Stimulated activated CD4-positive, alpha-beta T cell treated with anti-CD3 and anti-CD28 coated beads, Interleukin-12 subunit alpha, Interleukin-12 subunit beta, amount 100 ng/mL, for 24 hours (primary cell): ENCODE data around the gene DHRS4L2.
"Not testable (repeated sequence)": the region's sequence is repeated elsewhere in the genome, so short reads cannot be mapped to it uniquely, and the experiment has no call there.

Source experiments
- DNase-seq, 2 experiments: peaks; one replicate each; pipeline ENCODE4 v3.0.0-alpha.2; 2020; ENCODE audit warnings: low read depth in 2 of 2

DHRS4L2 gene

GRCh38 chr14:23973178-23973577, 15.6 kb upstream of the DHRS4L2 start:
- DNase-seq, result not testable (repeated sequence)

- DNase-seq, result not testable (repeated sequence)
Measured at GRCh38 chr14:23974041-23974440, 14.7 kb upstream of the DHRS4L2 start.

GRCh38 chr14:23977208-23977607, 11.5 kb upstream of the DHRS4L2 start:
- DNase-seq, result not testable (repeated sequence)

- not testable (repeated sequence) for DNase-seq
Measured at GRCh38 chr14:23981951-23982813, 6.5 kb upstream of the DHRS4L2 start.

GRCh38 chr14:23984891-23985602, 3.7 kb upstream of the DHRS4L2 start:
- no peak for DNase-seq

GRCh38 chr14:23988223-23988606, 514 bp upstream of the DHRS4L2 start:
- not testable (repeated sequence) for DNase-seq

- DNase-seq, result not testable (repeated sequence)
Measured at GRCh38 chr14:23989734-23990445, 1.2 kb downstream of the DHRS4L2 start.

GRCh38 chr14:23990961-23991360, 2.2 kb downstream of the DHRS4L2 start:
- not testable (repeated sequence) for DNase-seq

- DNase-seq, result not testable (repeated sequence)
Measured at GRCh38 chr14:23993042-23993441, 4.3 kb downstream of the DHRS4L2 start.

GRCh38 chr14:23996009-23996408, 7.3 kb downstream of the DHRS4L2 start:
- not testable (repeated sequence) for DNase-seq

GRCh38 chr14:23996825-23997224, 8.1 kb downstream of the DHRS4L2 start:
- DNase-seq, result not testable (repeated sequence)

GRCh38 chr14:23999640-24000039, 10.9 kb downstream of the DHRS4L2 start:
- DNase-seq, result not testable (repeated sequence)

- not testable (repeated sequence) for DNase-seq
Measured at GRCh38 chr14:24001078-24001477, 12.3 kb downstream of the DHRS4L2 start.

GRCh38 chr14:24001679-24002078, 12.9 kb downstream of the DHRS4L2 start:
- DNase-seq, result not testable (repeated sequence)

- DNase-seq, result not testable (repeated sequence)
Measured at GRCh38 chr14:24006471-24006816, 17.7 kb downstream of the DHRS4L2 start.

GRCh38 chr14:24006817-24007652, 18.3 kb downstream of the DHRS4L2 start:
- DNase-seq, result peak; percentile 59 to 70

GRCh38 chr14:24011051-24011450, 22.3 kb downstream of the DHRS4L2 start:
- DNase-seq, result no peak

- DNase-seq, result not testable (repeated sequence)
Measured at GRCh38 chr14:24012726-24013273, 24.1 kb downstream of the DHRS4L2 start.

- DNase-seq, result no peak
Measured at GRCh38 chr14:24013654-24014514, 25.2 kb downstream of the DHRS4L2 start.

- not testable (repeated sequence) for DNase-seq
Measured at GRCh38 chr14:24015745-24016144, 27.0 kb downstream of the DHRS4L2 start.
